ENCODE results near the gene VTI1A. TPM values are rescaled to one million over a fixed set of nuclear protein-coding genes. Genes with fewer than 3 reads are reported as not detected.

VTI1A gene
- total and polyA plus RNA-seq, 3 donors from 2014 or later = 25.5 to 85.9 (median 63.4) TPM

DNA sequence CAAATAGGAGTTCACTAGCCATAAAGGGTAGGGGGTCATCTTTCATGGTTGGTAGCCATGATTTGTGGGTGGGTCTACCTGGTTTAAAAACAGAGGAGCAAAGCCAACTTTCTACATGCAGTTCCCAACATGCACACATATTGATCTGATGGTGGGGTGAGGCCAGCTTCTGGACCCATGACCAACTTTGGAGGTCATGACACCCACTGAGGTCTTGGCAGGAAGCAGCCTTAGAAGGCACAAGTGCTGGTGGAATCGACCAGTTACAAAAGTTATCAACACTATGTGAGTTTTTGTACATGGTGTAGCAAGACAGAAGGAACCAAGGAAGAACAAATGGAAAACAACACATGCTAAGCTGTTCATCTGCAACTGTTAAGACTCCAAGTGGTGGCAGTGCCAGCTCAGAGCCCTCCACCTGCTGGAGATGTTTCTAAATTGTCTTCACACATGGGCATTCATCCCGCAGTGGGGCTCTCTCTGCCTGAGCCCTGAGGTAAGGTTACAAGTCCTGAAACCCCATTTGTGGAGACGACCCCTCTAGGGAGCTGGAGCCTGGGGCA is 401.9 kb downstream of the VTI1A start:
- 91 to 95% methylated on average over 3 of the region's 3 CpGs for WGBS, 2 donors
- intact Hi-C loops (cut with DNase I; ENCODE audit: low total_unique reads) = no loop called here
- no peaks in the 10 kb centered on the region for H3K36me3 ChIP-seq (ENCODE audit: low read depth, missing control alignments)
- TF ChIP-seq POLR2A (IDR thresholded peaks at IDR 0.05) = no peak
- TF ChIP-seq CTCF (IDR thresholded peaks at IDR 0.05) = no peak
- H3K9me3 ChIP-seq = no peaks in the 10 kb centered on the region
- no peak for DNase-seq
- no peak overlapping the region for H3K27ac ChIP-seq
- no peaks in the 10 kb centered on the region for H3K4me1 ChIP-seq
- no peaks in the 10 kb centered on the region for H3K27me3 ChIP-seq
- H3K4me3 ChIP-seq = no peak overlapping the region

GRCh38 chr10:112849546-112849945 is 402.5 kb downstream of the VTI1A start:
- intact Hi-C loops (cut with DNase I; ENCODE audit: low total_unique reads) = no loop called here

GRCh38 chr10:112851181-112851580 is 404.2 kb downstream of the VTI1A start:
- Histone ChIP-seq H3K9me3 (no peaks in the 10 kb centered on the region), H3K27me3 (no peaks in the 10 kb centered on the region), H3K27ac (no peak overlapping the region), H3K4me3 (no peak overlapping the region), H3K4me1 (no peaks in the 10 kb centered on the region), H3K36me3 (ENCODE audit: low read depth, missing control alignments) (no peaks in the 10 kb centered on the region)
- WGBS, 2 donors = 89 to 91% methylated on average over 4 of the region's 4 CpGs
- intact Hi-C loops (cut with DNase I; ENCODE audit: low total_unique reads) = no loop called here
- no peak for TF ChIP-seq CTCF (IDR thresholded peaks at IDR 0.05)
- TF ChIP-seq POLR2A (IDR thresholded peaks at IDR 0.05) = no peak
- DNase-seq = no peak

More at GRCh38 chr10:112849546-112849945, 402.5 kb downstream of the VTI1A start:
- 92 to 95% methylated on average over 6 of the region's 6 CpGs for WGBS, 2 donors
- H3K9me3 ChIP-seq = no peaks in the 10 kb centered on the region
- no peak for TF ChIP-seq CTCF (IDR thresholded peaks at IDR 0.05)
- TF ChIP-seq POLR2A (IDR thresholded peaks at IDR 0.05) = no peak
- DNase-seq = no peak
- H3K27me3 ChIP-seq = no peaks in the 10 kb centered on the region
- no peak overlapping the region for H3K27ac ChIP-seq
- no peak overlapping the region for H3K4me3 ChIP-seq
- no peaks in the 10 kb centered on the region for H3K4me1 ChIP-seq
- H3K36me3 ChIP-seq (ENCODE audit: low read depth, missing control alignments) = no peaks in the 10 kb centered on the region

- no peak for TF ChIP-seq POLR2A (IDR thresholded peaks at IDR 0.05)
- no peak for TF ChIP-seq CTCF (IDR thresholded peaks at IDR 0.05)
- intact Hi-C loops (cut with DNase I; ENCODE audit: low total_unique reads) = no loop called here
Observed at GRCh38 chr10:112851588-112852211, 404.7 kb downstream of the VTI1A start.

DNA sequence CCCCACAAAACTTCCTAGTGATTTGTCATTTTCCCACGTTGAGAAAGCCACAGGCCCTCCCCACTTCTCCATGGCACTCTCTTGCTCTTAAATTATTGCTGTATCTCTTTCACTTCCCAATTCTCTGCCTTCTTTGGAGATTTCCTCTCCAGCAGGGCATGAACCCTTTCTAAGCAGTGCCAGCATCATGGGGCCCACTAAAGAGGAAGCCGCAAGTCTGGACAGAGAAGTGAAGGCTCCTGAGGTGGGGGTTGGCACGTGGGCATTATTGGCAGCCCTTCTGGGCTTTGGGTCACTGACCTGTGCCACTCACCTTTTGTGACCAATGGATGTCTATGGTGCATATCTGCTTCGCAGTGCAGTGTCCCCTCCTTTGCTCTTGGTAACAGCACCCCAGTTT is 405.3 kb downstream of the VTI1A start:
- intact Hi-C loops (cut with DNase I; ENCODE audit: low total_unique reads) = no loop called here
- 71 to 82% methylated on average over 4 of the region's 4 CpGs for WGBS, 2 donors
- TF ChIP-seq POLR2A (IDR thresholded peaks at IDR 0.05) (no peak), CTCF (IDR thresholded peaks at IDR 0.05) (no peak)
- Histone ChIP-seq H3K36me3 (ENCODE audit: low read depth, missing control alignments) (no peaks in the 10 kb centered on the region), H3K4me1 (no peaks in the 10 kb centered on the region), H3K4me3 (no peak overlapping the region), H3K9me3 (no peaks in the 10 kb centered on the region), H3K27me3 (no peaks in the 10 kb centered on the region), H3K27ac (no peak overlapping the region)
- DNase-seq = peak; percentile 23

More at GRCh38 chr10:112851588-112852211, 404.7 kb downstream of the VTI1A start:
- no peak overlapping the region for H3K27ac ChIP-seq
- H3K36me3 ChIP-seq (ENCODE audit: low read depth, missing control alignments) = no peaks in the 10 kb centered on the region
- H3K9me3 ChIP-seq = no peaks in the 10 kb centered on the region
- H3K27me3 ChIP-seq = no peaks in the 10 kb centered on the region
- DNase-seq = no peak
- no peak overlapping the region for H3K4me3 ChIP-seq
- WGBS, 2 donors = 55 to 67% methylated on average over 3 of the region's 3 CpGs
- no peaks in the 10 kb centered on the region for H3K4me1 ChIP-seq
